A673 (cell line): Measurements from ENCODE around the gene SVOP. TPM values are rescaled to one million over a fixed set of nuclear protein-coding genes. Genes with fewer than 3 reads are reported as not detected.

Source experiments
- Bru-seq: library from RNA; stranded (reverse); fragments of 400-500 nt; gene quantifications from one replicate; lab custom pipeline; 2021; lab: Mats Ljungman, UMichigan
- BruChase-seq, 2 experiments: library from RNA; stranded (reverse); fragments of 400-500 nt; gene quantifications; one replicate each; lab custom pipeline; 2021; lab: Mats Ljungman, UMichigan
- BruUV-seq: library from RNA; stranded (reverse); fragments of 400-500 nt; replicated peaks from 2 replicates; lab custom pipeline; 2021; lab: Mats Ljungman, UMichigan
- CTCF ChIA-PET: fragments of 300-600 bp; sonication (Branson Sonifier 250); formaldehyde crosslinking; loops from one replicate; lab custom pipeline; 2022; ENCODE audit warnings: antibody characterized with exemption; lab: Charles Lee
- POLR2A ChIA-PET: fragments of 300-600 bp; sonication (Branson Sonifier 250); formaldehyde crosslinking; loops from one replicate; lab custom pipeline; 2022; ENCODE audit warnings: antibody characterized with exemption; ENCODE audit not compliant: low non-redundant PET; lab: Charles Lee
- DNase-seq: peaks from one replicate; pipeline ENCODE4 v3.0.0-alpha.2; 2015; ENCODE audit warnings: low spot score
- H3K27ac ChIP-seq: fragments of 200-600 bp; sonication (generic); 2 replicates; pipeline ENCODE4 v1.5.1; 2016; ENCODE audit warnings: mixed run types, low read depth, mild to moderate bottlenecking, mixed read lengths, antibody characterized with exemption, low read length; ENCODE audit not compliant: poor library complexity, severe bottlenecking
- H3K27me3 ChIP-seq: fragments of 200-600 bp; sonication (generic); replicated peaks from 2 replicates; pipeline ENCODE4 v1.6.1; 2017; ENCODE audit warnings: mixed run types, low read depth, mild to moderate bottlenecking, mixed read lengths, antibody characterized with exemption, low read length; ENCODE audit not compliant: insufficient read depth, poor library complexity
- H3K36me3 ChIP-seq: fragments of 200-600 bp; sonication (generic); 2 replicates; pipeline ENCODE4 v1.6.1; 2016; ENCODE audit warnings: mixed run types, mild to moderate bottlenecking, mixed read lengths, antibody characterized with exemption, low read length; ENCODE audit not compliant: insufficient read depth, poor library complexity, severe bottlenecking
- H3K4me1 ChIP-seq: fragments of 200-600 bp; sonication (generic); 2 replicates; pipeline ENCODE4 v1.6.1; 2017; ENCODE audit warnings: mixed run types, mild to moderate bottlenecking, mixed read lengths, antibody characterized with exemption, low read length; ENCODE audit not compliant: insufficient read depth, poor library complexity, severe bottlenecking
- H3K4me3 ChIP-seq: fragments of 200-600 bp; sonication (generic); 2 replicates; pipeline ENCODE4 v1.5.1; 2016; ENCODE audit warnings: low read depth, mixed run types, mild to moderate bottlenecking, mixed read lengths, low read length; ENCODE audit not compliant: poor library complexity, severe bottlenecking
- H3K9me3 ChIP-seq: fragments of 200-600 bp; sonication (generic); 2 replicates; pipeline ENCODE4 v1.6.1; 2016; ENCODE audit warnings: mixed run types, low read depth, mild to moderate bottlenecking, mixed read lengths, antibody characterized with exemption, low read length; ENCODE audit not compliant: poor library complexity, severe bottlenecking
- CTCF ChIP-seq: fragments of 300-800, 200-600 bp; sonication (generic); conservative IDR thresholded peaks from 2 replicates; pipeline ENCODE4 v1.5.1; 2017; ENCODE audit warnings: low read depth, mild to moderate bottlenecking, antibody characterized with exemption, low read length, moderate library complexity, mixed read lengths
- EZH2 ChIP-seq: fragments of 200-600 bp; sonication (generic); IDR thresholded peaks from 2 replicates; pipeline ENCODE4 v1.6.1; 2017; ENCODE audit warnings: borderline replicate concordance, low read depth, mild to moderate bottlenecking, mixed read lengths, antibody characterized with exemption, low read length; ENCODE audit not compliant: poor library complexity, severe bottlenecking
- intact Hi-C: fragments of 100-400 bp; cut with micrococcal nuclease; formaldehyde crosslinking; loops from one replicate; pipeline ENCODE4 v1.10.0; 2022; ENCODE audit not compliant: unreplicated experiment
- long read RNA-seq: library from polyadenylated mRNA; stranded (forward); transcript quantifications from one replicate; pipeline ENCODE4 v2.0.0, GENCODE V29; 2022
- total RNA-seq: library from RNA; stranded (reverse); gene quantifications from 2 replicates; pipeline ENCODE4 v1.2.3, GENCODE V29; 2021

Gene SVOP
- total RNA-seq, result not detected in 2 replicates
- percentile 2 among the genes with signal in this experiment for Bru-seq, nascent RNA
- percentile 5 among the genes with signal in this experiment for BruChase-seq, experiment 1, labeled RNA remaining after a 2-hour chase
- BruChase-seq, experiment 2, labeled RNA remaining after a 6-hour chase, result percentile 2 among the genes with signal in this experiment
- long read RNA-seq, result 0 reads

GRCh38 chr12:109020796-109021380, at the start of gene SVOP:
Gene SVOP, minus strand, starts transcription at chr12:109021068. Its CDS starts 200 bp downstream, at chr12:109020868.
- POLR2A ChIA-PET, result no interaction called here
- TF ChIP-seq CTCF (no peak), EZH2 (no peak)
- Histone ChIP-seq H3K36me3 (no peaks in the 10 kb centered on the region), H3K4me3 (no peak within 1 kb of the TSS), H3K27me3 (peaks cover 3% of the 10 kb centered on the region), H3K4me1 (no peaks in the 10 kb centered on the region), H3K9me3 (no peaks in the 10 kb centered on the region), H3K27ac (no peak within 1 kb of the TSS)
- CTCF ChIA-PET, result no interaction called here
- peak; percentile 94 for DNase-seq
- intact Hi-C loops, result no loop called here
- BruUV-seq, result no TSS peak

- CTCF ChIA-PET, result no interaction called here
- no TSS peak for BruUV-seq
- Histone ChIP-seq H3K27ac (no peak overlapping the region), H3K4me3 (no peak overlapping the region), H3K36me3 (peaks cover 1% of the 10 kb centered on the region), H3K27me3 (no peaks in the 10 kb centered on the region), H3K9me3 (no peaks in the 10 kb centered on the region), H3K4me1 (no peaks in the 10 kb centered on the region)
- DNase-seq, result peak; percentile 53
- intact Hi-C loops, result no loop called here
- POLR2A ChIA-PET, result no interaction called here
- no peak for TF ChIP-seq CTCF
- TF ChIP-seq EZH2, result no peak
Measured at GRCh38 chr12:109069307-109070271, 48.7 kb upstream of the SVOP start.

- intact Hi-C loops, result no loop called here
- Histone ChIP-seq H3K36me3 (no peaks in the 10 kb centered on the region), H3K27me3 (no peaks in the 10 kb centered on the region), H3K9me3 (no peaks in the 10 kb centered on the region), H3K4me3 (no peak overlapping the region), H3K4me1 (no peaks in the 10 kb centered on the region), H3K27ac (no peak overlapping the region)
- no peak for DNase-seq
- CTCF ChIA-PET, result no interaction called here
- no TSS peak for BruUV-seq
- POLR2A ChIA-PET, result no interaction called here
- no peak for TF ChIP-seq CTCF
- no peak for TF ChIP-seq EZH2
Measured at GRCh38 chr12:109065853-109066193, 45.0 kb upstream of the SVOP start.
